IMR-90 (cell line): ENCODE data around the gene ANK2. TPM values are rescaled to one million over a fixed set of nuclear protein-coding genes. Genes with fewer than 3 reads are reported as not detected.

Source experiments
- ATAC-seq: fragments of 200-7000 bp; cut with Tn5 transposase; 2 replicates; pipeline ENCODE4 v1.9.1; 2020; ENCODE audit warnings: low read depth, mild to moderate bottlenecking, moderate library complexity
- BruUV-seq: library from RNA; stranded (reverse); fragments of 400-500 nt; replicated peaks from 2 replicates; lab custom pipeline; 2021; lab: Mats Ljungman, UMichigan
- CTCF ChIA-PET: fragments of 300-600 bp; formaldehyde crosslinking; extraction: SDS; loops from one replicate; lab custom pipeline; 2021; ENCODE audit warnings: antibody characterized with exemption; lab: Yijun Ruan, JAX
- POLR2A ChIA-PET: fragments of 300-600 bp; sonication (Branson Sonifier 250); formaldehyde crosslinking; loops from one replicate; lab custom pipeline; 2022; ENCODE audit warnings: antibody characterized with exemption; ENCODE audit not compliant: unreplicated experiment; lab: Charles Lee
- DNase-seq: peaks from one replicate; pipeline ENCODE4 v3.0.0; 2013
- H2AFZ ChIP-seq: replicated peaks from 2 replicates; pipeline ENCODE3; 2013; ENCODE audit warnings: low read length, mild to moderate bottlenecking; ENCODE audit not compliant: poor library complexity
- H2AK5ac ChIP-seq: 2 replicates; pipeline ENCODE4 v1.6.1; 2013; ENCODE audit warnings: low read depth, low read length, inconsistent platforms
- H2AK9ac ChIP-seq: replicated peaks from 2 replicates; pipeline ENCODE3; 2013; ENCODE audit warnings: mild to moderate bottlenecking, low read depth, low read length, moderate library complexity; ENCODE audit not compliant: poor library complexity
- H2BK120ac ChIP-seq: 2 replicates; pipeline ENCODE4 v1.6.1; 2013; ENCODE audit warnings: low read depth, low read length, inconsistent platforms
- H2BK15ac ChIP-seq: 3 replicates; pipeline ENCODE4 v1.6.1; 2013; ENCODE audit warnings: low read depth, low read length, inconsistent platforms
- H2BK20ac ChIP-seq: 2 replicates; pipeline ENCODE4 v1.6.1; 2013; ENCODE audit warnings: low read depth, mild to moderate bottlenecking, inconsistent platforms, low read length, moderate library complexity
- H2BK5ac ChIP-seq: 2 replicates; pipeline ENCODE4 v1.6.1; 2013; ENCODE audit warnings: mild to moderate bottlenecking, low read depth, low read length, inconsistent platforms; ENCODE audit not compliant: poor library complexity, severe bottlenecking
- H3K14ac ChIP-seq: replicated peaks from 2 replicates; pipeline ENCODE4 v1.6.1; 2013; ENCODE audit warnings: low read depth, low read length, inconsistent platforms
- H3K18ac ChIP-seq: 2 replicates; pipeline ENCODE4 v1.6.1; 2013; ENCODE audit warnings: low read depth, low read length, control low read depth
- H3K23ac ChIP-seq: 2 replicates; pipeline ENCODE4 v1.6.1; 2013; ENCODE audit warnings: low read depth, low read length, inconsistent platforms
- H3K27ac ChIP-seq: 2 replicates; pipeline ENCODE4 v1.5.1; 2013; ENCODE audit warnings: mild to moderate bottlenecking, control low read depth, low read length; ENCODE audit not compliant: insufficient read depth
- H3K27me3 ChIP-seq: 2 replicates; pipeline ENCODE4 v1.6.1; 2013; ENCODE audit warnings: low read length; ENCODE audit not compliant: control insufficient read depth, insufficient read depth
- H3K36me3 ChIP-seq: 2 replicates; pipeline ENCODE4 v1.6.1; 2013; ENCODE audit warnings: low read length, mixed read lengths; ENCODE audit not compliant: control insufficient read depth, insufficient read depth
- H3K4ac ChIP-seq: 2 replicates; pipeline ENCODE4 v1.6.1; 2013; ENCODE audit warnings: low read depth, low read length, inconsistent platforms
- H3K4me1 ChIP-seq: 2 replicates; pipeline ENCODE4 v1.6.1; 2013; ENCODE audit warnings: low read length, mixed read lengths; ENCODE audit not compliant: control insufficient read depth, insufficient read depth
- H3K4me2 ChIP-seq: 2 replicates; pipeline ENCODE4 v1.6.1; 2013; ENCODE audit warnings: low read depth, mild to moderate bottlenecking, control low read depth, low read length, moderate library complexity
- H3K4me3 ChIP-seq: 2 replicates; pipeline ENCODE4 v1.5.1; 2013; ENCODE audit warnings: low read depth, mild to moderate bottlenecking, control low read depth, low read length, moderate library complexity; ENCODE audit not compliant: insufficient read depth
- H3K56ac ChIP-seq: 2 replicates; pipeline ENCODE4 v1.6.1; 2013; ENCODE audit warnings: low read length, inconsistent platforms; ENCODE audit not compliant: insufficient read depth; ENCODE audit errors: extremely low read depth
- H3K79me1 ChIP-seq, 2 experiments: 2 replicates each; pipeline ENCODE4 v1.6.1; 2013; ENCODE audit warnings: low read length in 2 of 2, inconsistent platforms in 1 of 2, low read depth in 1 of 2
- H3K9ac ChIP-seq: 2 replicates; pipeline ENCODE4 v1.6.1; 2013; ENCODE audit warnings: low read depth, low read length, control low read depth
- H3K9me1 ChIP-seq: 2 replicates; pipeline ENCODE4 v1.6.1; 2013; ENCODE audit warnings: low read length, inconsistent platforms; ENCODE audit not compliant: insufficient read depth
- H3K9me3 ChIP-seq: 2 replicates; pipeline ENCODE4 v1.6.1; 2013; ENCODE audit warnings: low read length; ENCODE audit not compliant: control insufficient read depth, insufficient read depth
- H4K20me1 ChIP-seq: 2 replicates; pipeline ENCODE4 v1.6.1; 2013; ENCODE audit warnings: low read length, inconsistent platforms; ENCODE audit not compliant: insufficient read depth
- H4K5ac ChIP-seq: 2 replicates; pipeline ENCODE4 v1.6.1; 2013; ENCODE audit warnings: mild to moderate bottlenecking, low read depth, low read length, control low read depth
- H4K8ac ChIP-seq, 2 experiments: 2 replicates each; pipeline ENCODE4 v1.6.1; 2013; ENCODE audit warnings: low read depth in 2 of 2, low read length in 2 of 2, control low read depth in 1 of 2, inconsistent platforms in 1 of 2
- H4K91ac ChIP-seq: 2 replicates; pipeline ENCODE4 v1.6.1; 2013; ENCODE audit warnings: low read depth, low read length, inconsistent platforms; ENCODE audit not compliant: insufficient read depth
- RAD21 ChIP-seq: IDR thresholded peaks from 2 replicates; pipeline ENCODE4 v1.6.1; 2012; ENCODE audit warnings: low read length, improper control_type of control experiment
- WGBS, 2 experiments: methylation state at CpG; one replicate each; pipeline versions ENCODE4 v1.1.5 to v1.1.7; 2013; ENCODE audit warnings: missing lambda C conversion rate in 2 of 2; ENCODE audit not compliant: insufficient read length in 1 of 2; ENCODE audit errors: extremely low coverage in 2 of 2; 5-methylcytosine and 5-hydroxymethylcytosine counted together
- dilution Hi-C: fragments of 300-500 bp; cut with HindIII; formaldehyde crosslinking; loops from one replicate; pipeline ENCODE4 v1.14.3; 2018; ENCODE audit warnings: low sequenced_read_pairs; ENCODE audit not compliant: unreplicated experiment
- in situ Hi-C: fragments of 300-500 bp; cut with MboI; formaldehyde crosslinking; loops from 3 replicates; pipeline ENCODE4 v1.14.3; 2019; ENCODE audit warnings: low sequenced_read_pairs, inconsistent platforms, mixed read lengths
- intact Hi-C: fragments of 100-400 bp; cut with micrococcal nuclease; formaldehyde crosslinking; loops from 2 replicates; pipeline ENCODE4 v1.10.0; 2022
- polyA plus RNA-seq, 3 experiments: library from polyadenylated mRNA; depleted of rRNA; stranded (reverse); fragments of >200 nt; gene quantifications; 2 replicates each; pipeline ENCODE4 v1.2.3, GENCODE V29; 2012; ENCODE audit warnings: low replicate concordance in 1 of 3
- total RNA-seq: library from RNA; depleted of rRNA; stranded (reverse); fragments of >200 nt; gene quantifications from 2 replicates; pipeline ENCODE4 v1.2.3, GENCODE V29; 2012
- TF ChIP-seq, protein P1 (sequence below): fragments of 150-350 bp; IDR thresholded peaks from 2 replicates; pipeline ENCODE4 v1.6.1; 2016; ENCODE audit warnings: low read depth, mild to moderate bottlenecking, low read length, moderate library complexity, borderline replicate concordance
- TF ChIP-seq, protein P2 (sequence below): conservative IDR thresholded peaks from 2 replicates; pipeline ENCODE4 v1.5.1; 2012; ENCODE audit warnings: mild to moderate bottlenecking, low read depth, low read length, improper control_type of control experiment

The ANK2 gene
- total and polyA plus RNA-seq, 2 of the 4 experiments (the other 2 are of a cell fraction), result 0.82 to 6.6 TPM

DNA sequence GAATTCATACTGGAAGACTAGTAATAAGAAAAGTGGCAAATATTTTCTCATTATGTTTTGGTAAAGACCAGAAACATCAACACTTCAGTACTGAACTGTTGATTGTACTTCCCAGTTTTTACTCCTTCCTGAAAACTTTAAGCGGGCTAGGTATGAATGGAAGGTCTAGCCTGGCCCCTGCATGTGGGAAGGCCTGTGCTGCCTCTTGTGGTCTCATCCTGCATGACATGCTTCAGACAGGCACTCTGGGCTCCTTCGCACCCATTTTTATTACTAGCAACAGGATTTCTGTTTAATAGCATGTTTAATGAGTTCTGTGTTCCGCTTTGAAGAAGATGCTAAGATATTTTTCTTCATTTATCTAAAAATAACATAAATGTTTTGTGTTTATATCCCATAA lies 279.1 kb downstream of the ANK2 start:
- no peak overlapping the region for H2AK9ac ChIP-seq
- H2AK5ac ChIP-seq, result no peak overlapping the region
- H4K8ac ChIP-seq, result no peak overlapping the region
- no peak overlapping the region for H3K4ac ChIP-seq
- H3K9ac ChIP-seq, result no peak overlapping the region
- no peak overlapping the region for H3K23ac ChIP-seq
- dilution Hi-C loops, result no loop called here
- H3K27ac ChIP-seq, result no peak overlapping the region
- H3K9me3 ChIP-seq, result no peaks in the 10 kb centered on the region
- no peak overlapping the region for H4K91ac ChIP-seq
- no peak overlapping the region for H3K14ac ChIP-seq
- DNase-seq, result no peak
- no peak overlapping the region for H2BK120ac ChIP-seq
- no peak overlapping the region for H2BK15ac ChIP-seq
- no peak overlapping the region for H3K4me3 ChIP-seq
- POLR2A ChIA-PET, result no interaction called here
- H4K5ac ChIP-seq, result no peak overlapping the region
- H3K56ac ChIP-seq, result no peak overlapping the region
- H3K4me1 ChIP-seq, result no peaks in the 10 kb centered on the region
- H2BK5ac ChIP-seq, result no peak overlapping the region
- TF ChIP-seq RAD21, result peak; percentile 47
- TF ChIP-seq, protein P1, sequence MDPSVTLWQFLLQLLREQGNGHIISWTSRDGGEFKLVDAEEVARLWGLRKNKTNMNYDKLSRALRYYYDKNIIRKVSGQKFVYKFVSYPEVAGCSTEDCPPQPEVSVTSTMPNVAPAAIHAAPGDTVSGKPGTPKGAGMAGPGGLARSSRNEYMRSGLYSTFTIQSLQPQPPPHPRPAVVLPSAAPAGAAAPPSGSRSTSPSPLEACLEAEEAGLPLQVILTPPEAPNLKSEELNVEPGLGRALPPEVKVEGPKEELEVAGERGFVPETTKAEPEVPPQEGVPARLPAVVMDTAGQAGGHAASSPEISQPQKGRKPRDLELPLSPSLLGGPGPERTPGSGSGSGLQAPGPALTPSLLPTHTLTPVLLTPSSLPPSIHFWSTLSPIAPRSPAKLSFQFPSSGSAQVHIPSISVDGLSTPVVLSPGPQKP, result no peak
- TF ChIP-seq, protein P2, sequence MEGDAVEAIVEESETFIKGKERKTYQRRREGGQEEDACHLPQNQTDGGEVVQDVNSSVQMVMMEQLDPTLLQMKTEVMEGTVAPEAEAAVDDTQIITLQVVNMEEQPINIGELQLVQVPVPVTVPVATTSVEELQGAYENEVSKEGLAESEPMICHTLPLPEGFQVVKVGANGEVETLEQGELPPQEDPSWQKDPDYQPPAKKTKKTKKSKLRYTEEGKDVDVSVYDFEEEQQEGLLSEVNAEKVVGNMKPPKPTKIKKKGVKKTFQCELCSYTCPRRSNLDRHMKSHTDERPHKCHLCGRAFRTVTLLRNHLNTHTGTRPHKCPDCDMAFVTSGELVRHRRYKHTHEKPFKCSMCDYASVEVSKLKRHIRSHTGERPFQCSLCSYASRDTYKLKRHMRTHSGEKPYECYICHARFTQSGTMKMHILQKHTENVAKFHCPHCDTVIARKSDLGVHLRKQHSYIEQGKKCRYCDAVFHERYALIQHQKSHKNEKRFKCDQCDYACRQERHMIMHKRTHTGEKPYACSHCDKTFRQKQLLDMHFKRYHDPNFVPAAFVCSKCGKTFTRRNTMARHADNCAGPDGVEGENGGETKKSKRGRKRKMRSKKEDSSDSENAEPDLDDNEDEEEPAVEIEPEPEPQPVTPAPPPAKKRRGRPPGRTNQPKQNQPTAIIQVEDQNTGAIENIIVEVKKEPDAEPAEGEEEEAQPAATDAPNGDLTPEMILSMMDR, result peak; percentile 39
- no TSS peak for BruUV-seq
- H3K79me1 ChIP-seq, result no peaks in the 10 kb centered on the region
- H3K18ac ChIP-seq, result no peak overlapping the region
- intact Hi-C loops, result no loop called here
- H2AFZ ChIP-seq, result no peak overlapping the region
- H3K36me3 ChIP-seq, result no peaks in the 10 kb centered on the region
- ATAC-seq, result peak; percentile 53; the same call in 1 of the 2 replicates
- no peaks in the 10 kb centered on the region for H3K9me1 ChIP-seq
- H3K4me2 ChIP-seq, result no peak overlapping the region
- H4K20me1 ChIP-seq, result no peaks in the 10 kb centered on the region
- CTCF ChIA-PET, result no interaction called here
- no CpG with 5 or more reads among the region's 3 CpGs for WGBS, 2 experiments
- H3K27me3 ChIP-seq, result no peaks in the 10 kb centered on the region; the same call in 1 of the 2 replicates
- in situ Hi-C loops, result no loop called here
- no peak overlapping the region for H2BK20ac ChIP-seq
